ENCODE results near the gene RNF141.
A peak's percentile ranks its signal among the peaks of the same experiment; 100 is the strongest.

Gene RNF141, protein sequence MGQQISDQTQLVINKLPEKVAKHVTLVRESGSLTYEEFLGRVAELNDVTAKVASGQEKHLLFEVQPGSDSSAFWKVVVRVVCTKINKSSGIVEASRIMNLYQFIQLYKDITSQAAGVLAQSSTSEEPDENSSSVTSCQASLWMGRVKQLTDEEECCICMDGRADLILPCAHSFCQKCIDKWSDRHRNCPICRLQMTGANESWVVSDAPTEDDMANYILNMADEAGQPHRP

DNA sequence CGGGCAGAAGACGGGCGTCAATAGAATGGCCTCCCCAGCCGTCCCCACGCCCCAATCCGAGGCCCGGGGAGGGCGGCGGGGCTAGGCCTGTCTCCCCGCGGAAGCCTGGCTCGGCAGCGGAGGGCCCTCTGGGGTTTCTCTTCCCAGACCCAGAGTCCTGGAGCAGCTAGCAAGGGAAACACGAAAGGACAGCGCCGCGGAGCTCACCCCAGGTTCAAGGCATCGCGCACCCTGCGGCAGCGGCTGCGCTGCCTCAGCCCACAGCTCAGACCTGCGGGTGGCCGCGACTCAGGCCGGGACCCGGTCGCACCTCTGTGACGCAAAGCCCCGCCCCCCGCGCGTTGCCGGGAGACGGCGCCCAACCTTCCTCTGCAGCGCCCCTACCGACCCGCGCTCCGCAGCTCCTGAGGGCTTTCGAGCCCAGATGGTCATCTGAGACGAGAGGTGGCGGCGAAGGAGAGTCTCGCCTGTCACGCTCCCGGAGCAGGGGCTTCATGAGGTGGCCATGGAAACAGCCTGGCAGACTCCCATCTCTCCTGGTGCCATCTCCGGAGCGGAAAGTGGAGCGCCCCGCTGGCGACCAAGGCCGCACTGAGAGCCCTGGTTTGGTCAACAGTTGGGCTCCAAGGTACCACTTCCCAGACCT is at the start of gene RNF141:
RNF141 (minus strand) TSS at position 273 of the 646 bp plus-strand sequence. CDS start 7,029 bp downstream, outside the sequence.
- DNase-seq, result peak; percentile 80 to 83

DNA sequence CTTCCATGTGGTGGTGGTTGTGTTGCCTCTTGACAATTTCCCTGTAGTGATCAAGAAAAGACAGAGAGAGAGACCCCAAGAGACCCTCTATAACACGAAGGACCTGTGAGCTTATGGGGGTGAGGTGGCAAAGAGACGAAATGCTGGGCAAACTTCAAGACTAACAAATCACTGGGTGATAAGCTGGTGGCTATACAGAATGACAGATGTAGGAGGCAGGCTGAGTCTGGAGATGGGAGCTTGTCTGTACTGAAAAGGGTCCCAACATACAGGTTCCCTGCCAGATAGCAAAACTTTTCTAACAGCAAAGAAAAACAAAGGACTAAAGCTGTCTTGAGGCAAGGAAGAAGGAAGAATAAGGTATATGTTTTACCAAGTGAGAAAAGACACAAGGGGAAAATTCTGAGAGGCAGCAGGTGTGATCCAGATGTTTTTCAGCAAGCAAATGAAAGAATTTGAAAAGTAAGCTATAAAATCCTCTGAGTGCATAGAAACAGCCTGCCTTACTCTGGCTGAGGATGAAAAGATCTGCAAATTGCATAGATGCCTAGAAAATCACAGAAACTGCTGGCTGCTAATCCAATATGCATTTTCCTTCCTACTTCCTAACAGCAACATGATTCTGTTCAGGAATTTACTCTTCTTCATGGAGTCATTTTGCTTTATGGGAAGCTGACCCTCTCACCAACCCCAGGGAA is 49.4 kb upstream of the RNF141 start:
- no peak for DNase-seq

DNA sequence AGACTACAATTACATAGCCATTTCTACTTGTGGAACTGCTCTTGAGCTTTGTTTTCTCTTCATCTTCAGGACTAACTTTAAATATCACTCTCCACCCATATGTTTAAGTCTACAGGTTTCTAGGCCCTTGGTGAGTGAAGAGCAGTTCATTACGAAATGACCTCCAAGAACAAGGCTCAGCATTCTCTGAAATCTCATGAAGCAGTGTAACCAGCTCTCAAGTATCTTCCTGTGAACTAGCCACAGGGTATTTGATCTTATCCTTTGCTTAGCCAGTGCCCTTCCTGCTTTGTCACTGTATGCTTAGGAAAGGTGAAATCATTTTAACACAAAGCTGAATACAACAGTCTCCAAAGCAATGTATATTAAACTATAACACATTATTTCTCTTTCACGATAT is 47.9 kb upstream of the RNF141 start:
- DNase-seq, result no peak

DNA sequence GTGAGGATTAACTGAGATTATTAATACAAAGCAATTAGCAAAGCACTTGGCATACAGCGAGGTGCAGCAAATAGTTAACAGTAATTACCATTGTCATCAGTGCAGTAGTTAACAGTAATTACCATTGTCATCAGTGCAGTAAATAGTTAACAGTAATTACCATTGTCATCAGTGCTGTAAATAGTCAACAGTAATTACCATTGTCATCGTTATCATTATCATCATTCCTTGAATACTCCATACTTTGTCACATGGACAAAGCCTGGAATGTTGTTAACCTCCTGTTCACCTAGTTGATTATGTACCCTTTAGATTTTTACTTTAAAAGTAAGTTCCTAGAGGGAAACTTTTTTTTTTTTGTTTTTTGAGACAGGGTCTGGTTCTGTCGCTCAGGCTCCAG is 47.0 kb upstream of the RNF141 start:
- DNase-seq, result no peak

DNA sequence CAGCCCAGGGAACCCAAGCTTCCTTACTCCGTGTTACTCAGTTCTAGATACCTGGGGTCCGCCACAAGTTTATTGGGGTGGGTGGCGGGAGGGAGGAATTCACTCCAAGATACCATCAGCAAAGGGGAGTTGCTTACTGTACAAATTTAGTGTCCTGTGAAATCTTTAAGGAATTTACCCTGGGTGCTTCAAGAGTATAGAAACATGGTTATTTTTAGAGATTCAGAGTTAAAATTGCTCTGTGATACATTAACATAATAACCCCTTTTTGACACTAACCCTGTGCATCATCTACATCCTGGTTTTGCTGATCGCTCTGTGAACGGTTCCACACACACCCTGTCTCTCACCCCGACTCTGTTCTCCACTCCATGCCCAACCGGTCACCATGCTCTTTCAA is 46.4 kb upstream of the RNF141 start:
- DNase-seq, result no peak

DNA sequence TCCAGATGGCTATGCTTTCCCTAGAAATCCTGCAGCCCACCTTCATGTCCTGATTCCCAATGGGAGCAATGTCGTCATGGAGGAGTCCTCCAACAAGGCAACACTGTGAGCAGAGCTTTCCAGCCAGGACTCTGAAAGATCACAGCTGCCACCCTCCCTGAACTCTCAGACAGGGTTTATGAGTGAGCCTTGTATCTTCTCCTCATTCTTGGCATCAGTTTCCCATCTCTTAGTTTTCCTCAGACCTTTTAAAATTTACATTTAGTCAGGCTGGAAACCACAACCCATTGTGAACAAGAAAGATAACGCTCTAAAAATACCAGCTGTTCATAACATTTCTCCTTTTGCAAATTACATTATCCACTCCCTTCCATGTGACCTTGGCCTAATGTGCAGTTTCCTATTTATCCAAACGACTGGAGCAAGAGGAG is 43.1 kb upstream of the RNF141 start:
- no peak for DNase-seq

- no peak for DNase-seq
Observed at GRCh38 chr11:10581481-10582019, 40.6 kb upstream of the RNF141 start.

DNA sequence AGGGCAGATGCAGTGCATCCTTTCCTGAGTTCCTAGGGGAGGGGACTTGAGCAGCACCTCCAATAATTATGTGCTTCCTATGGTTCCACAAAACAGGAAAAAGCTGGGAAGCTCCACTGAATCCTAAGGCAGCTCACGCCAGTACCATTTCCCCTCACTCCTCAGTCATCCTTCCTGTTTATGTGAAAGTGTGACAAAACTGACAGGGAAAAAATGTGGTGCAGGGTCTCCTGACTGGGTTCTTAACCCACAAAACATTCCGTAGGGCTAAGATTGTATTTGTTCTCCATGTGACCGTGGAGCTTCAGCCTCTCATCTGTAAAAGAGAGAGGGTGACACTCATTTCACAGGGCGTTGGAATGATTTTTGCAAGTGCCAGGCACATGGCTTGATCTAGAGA is 39.6 kb upstream of the RNF141 start:
- DNase-seq, result no peak

- DNase-seq, result no peak
Observed at GRCh38 chr11:10579700-10580099, 38.7 kb upstream of the RNF141 start.

DNA sequence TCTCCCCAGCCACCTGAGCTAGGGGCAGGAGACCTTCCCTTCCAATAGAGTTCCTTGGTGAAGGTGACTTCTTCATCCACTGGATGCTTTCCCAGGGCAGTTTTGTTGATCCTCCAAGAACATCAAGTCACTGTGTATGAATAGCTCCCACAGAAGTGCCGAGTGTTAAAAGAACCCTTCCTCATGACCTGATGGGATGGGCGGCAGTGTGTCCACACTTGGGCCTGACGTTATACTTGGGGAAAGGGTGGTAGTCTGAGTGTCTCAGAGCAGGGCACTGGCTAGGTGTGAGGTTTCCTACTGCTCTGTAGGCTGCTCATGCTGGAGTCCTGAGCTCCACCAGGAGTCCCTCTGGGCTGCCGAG is 35.0 kb upstream of the RNF141 start:
- DNase-seq, result no peak

GRCh38 chr11:10575346-10576034 is 34.5 kb upstream of the RNF141 start:
- no peak for DNase-seq

DNA sequence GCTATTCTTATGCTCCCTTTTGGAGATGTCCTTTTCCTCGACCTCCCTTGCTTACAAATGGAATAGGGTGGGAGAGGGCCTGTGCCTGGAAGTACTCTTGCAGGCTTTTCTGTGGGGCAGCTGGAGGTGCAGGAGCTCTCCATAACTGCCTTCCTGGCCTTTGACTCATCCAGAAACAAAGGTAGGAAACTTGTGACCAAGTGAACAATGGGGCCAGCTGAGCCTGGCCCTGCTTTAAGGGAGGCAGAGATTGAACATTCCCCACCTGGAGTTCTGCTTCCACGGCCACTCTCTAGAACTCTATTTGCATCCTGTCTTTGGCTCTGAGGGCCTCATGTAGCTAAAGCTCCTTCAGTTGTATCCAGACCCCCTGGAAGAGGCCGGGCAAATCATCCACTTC is 32.6 kb upstream of the RNF141 start:
- no peak for DNase-seq

DNA sequence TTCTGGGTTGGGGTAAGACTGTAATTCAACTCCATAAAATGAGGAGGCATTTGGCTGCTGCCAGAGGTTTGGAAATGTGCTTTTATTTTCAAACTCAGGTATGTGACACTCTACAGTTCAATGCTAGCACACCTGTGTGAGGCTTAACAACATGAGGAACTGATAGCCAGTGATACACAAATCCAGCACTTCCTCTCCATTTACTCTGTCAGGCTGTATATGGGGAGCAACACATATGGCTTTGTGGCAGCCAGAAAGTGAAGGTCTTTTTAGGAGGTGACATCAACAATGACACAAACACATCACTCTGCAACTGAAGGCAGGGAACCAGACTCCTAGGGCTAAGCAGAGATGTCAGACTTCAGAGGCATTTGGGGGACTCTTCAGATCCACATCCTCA is 32.0 kb upstream of the RNF141 start:
- DNase-seq, result no peak

GRCh38 chr11:10572533-10572932 is 31.5 kb upstream of the RNF141 start:
- no peak for DNase-seq

DNA sequence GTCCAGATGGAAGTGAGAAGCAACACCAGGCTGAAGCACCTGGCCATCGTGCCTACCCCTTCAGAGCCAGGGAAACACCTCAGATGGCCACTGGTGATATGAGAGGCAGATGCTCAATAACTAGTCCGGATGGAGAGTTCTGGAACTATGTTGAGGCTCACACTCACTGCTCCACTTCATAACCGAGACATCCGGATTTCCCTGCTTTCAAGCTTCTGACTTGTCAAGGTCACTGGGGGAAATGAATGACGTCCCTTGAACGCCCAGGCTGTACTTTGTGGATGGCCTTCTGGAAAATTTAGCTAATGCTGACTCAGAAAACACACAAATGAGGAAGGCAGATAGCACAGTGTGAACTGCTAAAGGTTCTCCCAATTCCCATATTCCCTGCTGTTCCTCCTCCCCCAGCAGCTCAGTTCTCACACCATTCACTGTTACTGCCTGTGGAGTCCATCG is 27.5 kb upstream of the RNF141 start, which contains the start of gene LYVE1:
LYVE1 (minus strand) TSS at position 180 of the 456 bp plus-strand sequence; CDS start at position 47, 133 bp downstream.
- DNase-seq, result no peak

GRCh38 chr11:10567446-10567845 is 26.5 kb upstream of the RNF141 start:
- no peak for DNase-seq

DNA sequence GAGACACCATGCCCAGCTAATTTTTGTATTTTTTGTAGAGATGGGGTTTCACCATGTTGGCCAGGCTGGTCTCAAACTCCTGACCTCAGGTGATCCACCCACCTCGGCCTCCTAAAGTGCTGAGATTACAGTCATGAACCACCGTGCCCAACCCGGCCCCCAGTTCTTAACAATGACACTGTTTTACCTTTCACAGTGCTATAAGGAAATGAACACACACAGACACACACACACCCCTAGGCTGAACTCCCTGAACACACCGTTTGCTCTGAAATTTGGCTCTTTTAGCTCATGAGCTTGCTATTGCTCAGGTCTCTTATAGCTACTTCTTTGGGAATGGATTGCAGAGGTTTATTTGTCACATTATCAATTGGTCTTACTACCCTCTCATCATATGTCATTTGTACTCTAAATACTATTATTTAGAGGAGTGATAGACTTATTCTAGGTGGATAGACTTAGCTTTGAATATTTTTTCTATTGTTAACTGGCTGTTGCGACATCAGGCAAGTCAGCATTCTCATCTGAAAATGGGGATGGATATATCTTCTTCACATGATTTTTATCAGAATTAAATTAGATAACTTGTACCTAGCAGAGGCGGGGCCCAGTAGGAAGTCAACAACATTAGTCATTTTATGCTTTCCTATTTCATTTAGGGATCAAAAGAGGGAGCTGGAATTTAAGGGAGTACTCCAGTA is 25.4 kb upstream of the RNF141 start:
- DNase-seq, result no peak

DNA sequence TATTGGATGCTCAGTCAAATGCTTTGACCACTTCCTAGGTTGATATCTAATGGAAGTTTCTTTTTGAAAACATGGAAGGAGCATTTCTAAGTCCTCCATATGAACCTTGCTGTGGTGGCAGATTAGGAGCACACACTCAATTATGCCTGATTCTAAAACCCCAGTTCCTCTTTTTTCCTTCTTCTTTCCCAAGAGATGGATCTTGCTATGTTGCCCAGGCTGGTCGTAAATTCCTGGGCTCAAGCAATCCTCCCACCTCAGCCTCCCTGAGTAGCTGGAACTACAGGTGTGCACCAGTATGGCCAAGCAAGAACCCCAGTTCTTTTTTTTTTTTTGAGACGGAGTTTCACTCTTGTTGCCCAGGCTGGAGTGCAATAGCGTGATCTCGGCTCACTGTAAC is 24.5 kb upstream of the RNF141 start:
- no peak for DNase-seq

DNA sequence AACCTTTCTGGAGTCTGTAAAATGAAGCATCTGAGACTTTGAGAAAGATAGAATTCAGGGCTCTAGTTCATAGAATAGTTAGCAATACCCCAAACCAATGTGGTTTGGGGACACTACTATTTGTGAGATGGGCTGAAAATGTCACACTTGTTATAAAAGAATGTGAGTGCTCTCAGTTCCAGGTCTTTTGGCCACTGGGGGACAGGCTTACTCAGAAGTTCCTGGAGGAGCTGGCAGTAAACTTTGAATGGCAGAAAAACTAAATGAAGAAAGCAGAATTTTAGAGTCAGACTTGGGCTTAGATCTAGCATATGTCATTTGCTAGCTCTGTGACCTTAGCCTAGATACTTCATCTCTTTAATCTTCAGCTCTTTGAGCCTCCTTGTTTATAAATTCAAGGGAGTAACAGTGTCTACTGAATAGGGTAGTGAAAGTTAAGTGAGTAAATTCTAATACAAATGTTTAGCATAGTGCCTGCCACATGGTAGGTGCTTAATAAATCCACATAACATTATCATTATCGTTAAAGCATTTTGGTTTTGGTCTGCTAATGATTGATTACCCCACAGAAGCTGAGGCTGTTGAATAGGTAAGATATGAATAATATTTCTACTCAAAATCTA is 23.8 kb upstream of the RNF141 start:
- DNase-seq, result no peak

DNA sequence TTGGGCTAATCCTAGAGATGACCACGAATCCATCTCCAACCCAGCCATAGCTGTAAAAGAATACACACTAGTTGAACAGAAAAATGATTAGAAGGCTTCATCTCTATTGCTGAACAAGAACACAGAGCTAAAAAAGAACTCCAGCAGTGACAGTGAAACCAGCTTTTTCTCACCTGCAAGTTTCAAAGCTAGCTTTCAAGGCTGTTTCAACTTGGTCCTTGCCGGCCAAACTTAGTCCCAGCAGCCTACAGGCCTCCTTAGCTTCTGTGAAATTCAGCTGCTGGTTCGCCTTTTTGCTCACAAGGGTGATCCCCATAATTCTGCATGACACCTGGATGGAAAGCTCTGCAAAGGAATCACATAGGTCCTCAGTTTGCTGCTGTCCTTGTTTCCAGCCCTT is 23.0 kb upstream of the RNF141 start:
- DNase-seq, result no peak

- DNase-seq, result no peak
Observed at GRCh38 chr11:10561947-10562346, 21.0 kb upstream of the RNF141 start.

Measured in SHP77 (cell line).